Measurements from ENCODE around the gene GPR37L1.
"Not testable (repeated sequence)": the region's sequence is repeated elsewhere in the genome, so short reads cannot be mapped to it uniquely, and the experiment has no call there.

Gene GPR37L1

GRCh38 chr1:202162047-202162417 is 39.3 kb downstream of the GPR37L1 start:
- H3K36me3 ChIP-seq (ENCODE audit: insufficient read depth, low read length): no peaks in the 10 kb centered on the region
- no peak overlapping the region for H3K9ac ChIP-seq (ENCODE audit: low read depth, low read length)
- H3K4me1 ChIP-seq (ENCODE audit: insufficient read depth, low read length): peaks cover 46% of the 10 kb centered on the region
- no peaks in the 10 kb centered on the region for H3K9me3 ChIP-seq (ENCODE audit: control insufficient read depth, insufficient read depth, low read length)

- Histone ChIP-seq H3K36me3 (ENCODE audit: insufficient read depth, low read length) (no peaks in the 10 kb centered on the region), H3K9ac (ENCODE audit: low read depth, low read length) (no peak overlapping the region), H3K4me1 (ENCODE audit: insufficient read depth, low read length) (peaks cover 46% of the 10 kb centered on the region), H3K9me3 (ENCODE audit: control insufficient read depth, insufficient read depth, low read length) (no peaks in the 10 kb centered on the region)
These were observed 39.9 kb downstream of the GPR37L1 start for GRCh38 chr1:202162418-202163280.

DNA sequence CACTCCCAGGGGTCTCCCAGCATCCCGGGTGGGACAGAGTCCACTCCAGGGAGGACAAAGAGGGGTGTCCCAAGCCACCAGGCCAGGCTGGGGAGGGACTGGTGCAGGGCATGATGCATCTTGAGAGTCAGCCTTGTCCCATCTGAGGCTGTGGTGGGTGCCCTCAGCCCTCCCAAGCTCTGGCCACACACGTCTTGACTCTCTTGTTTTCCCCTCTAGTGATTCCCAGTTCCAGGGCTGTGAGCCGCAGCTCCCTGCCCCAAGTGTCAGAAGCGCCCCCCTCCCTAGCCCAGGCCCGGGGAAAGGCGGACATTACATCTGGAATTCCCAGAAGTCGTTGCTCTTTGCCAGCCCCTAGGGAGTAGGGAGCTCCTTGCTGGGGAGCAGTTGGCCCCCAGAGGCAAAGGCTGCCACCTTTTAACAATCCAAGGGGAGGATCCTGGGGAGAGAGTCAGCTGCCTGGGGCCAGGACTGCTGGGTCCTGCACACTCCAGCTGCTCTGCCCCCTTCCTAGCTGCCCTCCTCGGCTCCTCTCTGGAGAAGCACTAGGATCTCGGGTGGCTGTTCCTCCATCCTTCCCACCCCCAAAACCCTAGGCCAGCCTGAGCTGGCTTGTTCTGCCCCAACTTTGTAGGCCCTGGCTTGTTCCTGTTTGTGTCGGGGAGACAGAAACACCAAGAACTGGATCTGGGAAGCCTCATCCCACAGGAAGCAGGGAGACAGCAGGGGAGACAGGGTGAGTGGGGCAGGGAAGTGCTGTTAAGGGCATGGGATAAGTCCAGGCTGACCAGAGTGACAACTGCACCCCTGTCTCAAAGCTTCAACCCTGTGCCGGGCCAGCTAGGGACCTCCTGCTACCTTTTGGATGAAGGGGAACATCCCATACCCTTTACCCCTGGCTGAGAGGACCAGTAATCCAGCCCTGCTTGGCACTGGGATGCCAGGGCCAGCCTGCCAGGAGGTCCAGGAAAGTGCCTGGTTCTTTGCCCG is 40.9 kb downstream of the GPR37L1 start:
- Histone ChIP-seq H3K9me3 (ENCODE audit: control insufficient read depth, insufficient read depth, low read length) (no peaks in the 10 kb centered on the region), H3K36me3 (ENCODE audit: insufficient read depth, low read length) (no peaks in the 10 kb centered on the region), H3K9ac (ENCODE audit: low read depth, low read length) (no peak overlapping the region), H3K4me1 (ENCODE audit: insufficient read depth, low read length) (peaks cover 46% of the 10 kb centered on the region)

DNA sequence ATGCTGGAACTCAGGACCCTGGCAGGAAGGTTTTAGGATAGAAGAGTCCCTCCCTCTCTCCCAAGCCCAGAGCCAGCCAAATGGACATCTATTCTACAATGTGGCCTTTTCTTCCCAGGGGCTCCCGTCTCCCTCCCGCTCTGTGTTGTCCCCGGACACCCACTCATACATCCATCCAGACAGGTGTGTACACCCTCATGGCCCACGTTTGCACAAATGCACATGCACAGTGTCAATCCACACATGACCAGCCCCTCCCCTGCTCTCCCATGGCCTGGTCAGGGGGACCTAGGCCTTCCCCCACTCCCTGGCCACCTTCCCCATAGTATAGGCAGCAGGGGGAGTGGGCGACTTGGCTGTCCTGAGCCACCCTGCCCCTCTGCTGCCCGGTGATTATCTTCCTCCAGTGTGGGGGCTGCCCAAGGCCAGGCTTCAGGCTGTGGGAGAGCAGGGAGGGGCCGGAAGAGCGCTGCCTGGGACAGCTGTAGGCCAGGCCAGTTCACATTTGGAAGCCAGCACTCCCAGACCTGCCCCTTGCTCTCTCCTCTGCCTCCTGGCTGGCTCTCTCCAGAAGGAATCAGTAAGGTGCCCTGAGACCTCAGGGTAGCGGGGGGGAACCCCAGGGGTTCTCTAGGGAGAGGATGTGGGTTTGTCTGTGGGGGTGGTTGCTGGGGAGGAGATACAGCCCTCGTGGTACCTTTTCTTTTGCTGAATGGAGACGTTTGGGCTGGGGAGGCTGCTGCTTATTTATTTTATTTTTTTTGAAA is 41.7 kb downstream of the GPR37L1 start:
- H3K9ac ChIP-seq (ENCODE audit: low read depth, low read length): no peak overlapping the region
- H3K4me1 ChIP-seq (ENCODE audit: insufficient read depth, low read length): peaks cover 39% of the 10 kb centered on the region
- H3K36me3 ChIP-seq (ENCODE audit: insufficient read depth, low read length): no peaks in the 10 kb centered on the region
- no peaks in the 10 kb centered on the region for H3K9me3 ChIP-seq (ENCODE audit: control insufficient read depth, insufficient read depth, low read length)

DNA sequence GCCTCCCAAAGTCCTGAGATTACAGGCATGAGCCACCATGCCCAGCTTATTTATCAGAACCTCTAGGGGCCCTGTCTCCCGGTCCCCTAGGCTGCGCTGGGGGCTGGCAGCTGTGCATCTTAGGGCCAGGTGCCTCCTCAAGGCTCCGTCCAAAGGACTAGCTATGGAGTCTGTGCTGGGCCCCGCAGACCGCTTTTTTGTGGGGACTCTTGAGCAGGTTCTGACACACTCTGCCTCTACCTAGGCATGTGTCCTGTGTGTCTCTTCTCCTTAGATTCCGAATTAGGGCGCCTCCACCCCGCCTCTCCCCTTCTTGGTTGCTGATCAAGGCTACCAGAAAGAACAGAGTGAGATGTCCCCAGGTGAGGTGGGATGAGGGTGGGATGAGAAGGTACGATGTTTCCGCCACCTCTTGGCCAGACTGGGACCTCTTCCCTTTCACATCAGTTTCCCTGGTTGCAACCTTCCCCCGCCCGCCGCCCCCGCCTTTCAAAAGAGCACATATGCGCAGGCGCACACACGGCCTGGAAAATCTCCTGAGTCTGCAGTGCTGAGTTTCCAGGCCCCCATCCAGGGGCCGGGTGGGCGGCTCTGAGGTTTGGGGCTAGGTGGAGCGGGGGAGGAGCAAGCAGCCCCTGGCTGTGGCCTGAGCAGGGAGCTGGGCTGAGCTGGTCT is 42.7 kb downstream of the GPR37L1 start:
- Histone ChIP-seq H3K36me3 (ENCODE audit: insufficient read depth, low read length) (no peaks in the 10 kb centered on the region), H3K4me1 (ENCODE audit: insufficient read depth, low read length) (peaks cover 31% of the 10 kb centered on the region), H3K9me3 (ENCODE audit: control insufficient read depth, insufficient read depth, low read length) (no peaks in the 10 kb centered on the region), H3K9ac (ENCODE audit: low read depth, low read length) (no peak overlapping the region)

- Histone ChIP-seq H3K9me3 (ENCODE audit: control insufficient read depth, insufficient read depth, low read length) (no peaks in the 10 kb centered on the region), H3K36me3 (ENCODE audit: insufficient read depth, low read length) (no peaks in the 10 kb centered on the region), H3K9ac (ENCODE audit: low read depth, low read length) (no peak overlapping the region), H3K4me1 (ENCODE audit: insufficient read depth, low read length) (peaks cover 31% of the 10 kb centered on the region)
These were observed 43.5 kb downstream of the GPR37L1 start for GRCh38 chr1:202165942-202166843.

DNA sequence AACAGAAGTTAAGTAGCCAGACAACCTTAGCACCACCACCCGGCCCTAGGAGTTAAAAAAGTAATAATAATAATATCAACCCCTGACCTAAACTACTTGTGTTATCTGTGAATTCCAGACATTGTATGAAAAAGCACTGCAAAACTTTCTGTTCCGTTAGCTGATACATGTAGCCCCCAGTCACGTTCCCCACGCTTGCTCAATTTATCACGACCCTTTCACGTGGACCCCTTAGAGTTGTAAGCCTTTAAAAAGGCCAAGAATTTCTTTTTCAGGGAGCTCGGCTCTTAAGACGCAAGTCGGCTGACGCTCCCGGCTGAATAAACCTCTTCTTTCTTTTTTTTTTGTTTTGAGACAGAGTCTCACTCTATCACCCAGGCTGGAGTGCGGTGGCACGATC is 44.3 kb downstream of the GPR37L1 start:
- H3K9ac ChIP-seq (ENCODE audit: low read depth, low read length); H3K36me3 ChIP-seq (ENCODE audit: insufficient read depth, low read length); H3K9me3 ChIP-seq (ENCODE audit: control insufficient read depth, insufficient read depth, low read length): not testable (repeated sequence)
- H3K4me1 ChIP-seq (ENCODE audit: insufficient read depth, low read length): peaks cover 25% of the 10 kb centered on the region

GRCh38 chr1:202167708-202168415 is 45.1 kb downstream of the GPR37L1 start:
- peaks cover 18% of the 10 kb centered on the region for H3K4me1 ChIP-seq (ENCODE audit: insufficient read depth, low read length)
- no peaks in the 10 kb centered on the region for H3K36me3 ChIP-seq (ENCODE audit: insufficient read depth, low read length)
- H3K9me3 ChIP-seq (ENCODE audit: control insufficient read depth, insufficient read depth, low read length): no peaks in the 10 kb centered on the region
- H3K9ac ChIP-seq (ENCODE audit: low read depth, low read length): no peak overlapping the region

- H3K9me3 ChIP-seq (ENCODE audit: control insufficient read depth, insufficient read depth, low read length): no peaks in the 10 kb centered on the region
- peaks cover 14% of the 10 kb centered on the region for H3K4me1 ChIP-seq (ENCODE audit: insufficient read depth, low read length)
- no peak overlapping the region for H3K9ac ChIP-seq (ENCODE audit: low read depth, low read length)
- no peaks in the 10 kb centered on the region for H3K36me3 ChIP-seq (ENCODE audit: insufficient read depth, low read length)
These were observed 46.1 kb downstream of the GPR37L1 start for GRCh38 chr1:202168861-202169260.

- Histone ChIP-seq H3K9me3 (ENCODE audit: control insufficient read depth, insufficient read depth, low read length) (no peaks in the 10 kb centered on the region), H3K4me1 (ENCODE audit: insufficient read depth, low read length) (peaks cover 9% of the 10 kb centered on the region), H3K9ac (ENCODE audit: low read depth, low read length) (no peak overlapping the region), H3K36me3 (ENCODE audit: insufficient read depth, low read length) (no peaks in the 10 kb centered on the region)
These were observed 48.0 kb downstream of the GPR37L1 start for GRCh38 chr1:202170726-202171125.

DNA sequence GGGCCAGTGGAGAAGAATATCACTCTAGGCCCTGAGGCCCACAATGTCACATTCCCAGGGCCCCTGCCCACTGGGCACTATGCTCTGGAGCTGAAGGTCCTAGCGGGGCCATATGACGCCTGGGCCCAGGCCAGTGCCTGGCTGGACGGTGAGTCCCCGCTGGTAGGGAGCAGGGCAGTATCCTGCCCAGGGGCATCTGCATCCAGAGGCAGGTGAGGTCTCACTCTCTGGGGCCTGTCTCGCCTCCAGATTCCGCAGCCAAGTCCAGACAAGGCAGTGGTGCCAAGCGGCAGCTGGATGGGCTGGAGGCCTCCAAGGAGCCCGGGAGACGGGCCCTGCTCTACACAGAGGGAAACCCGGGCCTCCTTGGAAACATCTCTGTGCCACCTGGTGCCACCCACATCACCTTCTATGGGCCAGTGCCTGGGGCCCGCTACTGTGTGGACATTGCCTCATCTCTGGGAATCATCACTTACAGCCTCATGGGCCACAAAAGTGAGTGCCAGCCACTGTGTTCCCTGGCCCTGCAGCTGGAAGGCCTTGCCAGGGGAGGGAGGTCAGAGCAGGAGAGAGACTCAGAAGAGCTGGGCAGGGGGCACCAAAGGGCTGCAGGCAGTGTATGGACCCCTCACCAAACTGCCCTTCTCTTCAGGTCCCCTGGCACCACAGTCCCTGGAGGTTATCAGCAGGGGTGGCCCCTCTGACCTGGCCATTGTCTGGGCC is 48.7 kb downstream of the GPR37L1 start:
- no peak overlapping the region for H3K9ac ChIP-seq (ENCODE audit: low read depth, low read length)
- no peaks in the 10 kb centered on the region for H3K9me3 ChIP-seq (ENCODE audit: control insufficient read depth, insufficient read depth, low read length)
- peaks cover 2% of the 10 kb centered on the region for H3K4me1 ChIP-seq (ENCODE audit: insufficient read depth, low read length)
- no peaks in the 10 kb centered on the region for H3K36me3 ChIP-seq (ENCODE audit: insufficient read depth, low read length)

DNA sequence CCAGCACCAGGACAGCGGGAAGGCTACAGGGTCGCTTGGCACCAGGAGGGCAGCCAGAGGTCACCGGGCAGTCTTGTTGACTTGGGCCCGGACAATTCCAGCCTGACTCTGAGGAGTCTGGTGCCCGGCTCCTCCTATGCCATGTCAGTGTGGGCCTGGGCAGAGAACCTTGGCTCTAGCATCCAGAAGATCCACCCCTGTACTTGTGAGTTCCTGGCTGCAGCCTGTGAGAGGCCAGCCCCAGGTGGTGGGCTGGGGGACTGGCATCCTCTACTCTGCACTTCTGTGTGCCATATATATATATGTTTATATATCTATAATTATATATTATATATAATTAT is 49.3 kb downstream of the GPR37L1 start:
- H3K9me3 ChIP-seq (ENCODE audit: control insufficient read depth, insufficient read depth, low read length): no peaks in the 10 kb centered on the region

More for the DNA sequence above, 49.3 kb downstream of the GPR37L1 start:
- no peaks in the 10 kb centered on the region for H3K36me3 ChIP-seq (ENCODE audit: insufficient read depth, low read length)
- no peak overlapping the region for H3K9ac ChIP-seq (ENCODE audit: low read depth, low read length)
- no peaks in the 10 kb centered on the region; the same call in 1 of the 2 replicates for H3K4me1 ChIP-seq (ENCODE audit: insufficient read depth, low read length)

Data from ES-I3 (cell line).